Subcutaneous adipose tissue (tissue), 4 donors: ENCODE measurements around the gene FAM131B. TPM values are rescaled to one million over a fixed set of nuclear protein-coding genes. Genes with fewer than 3 reads are reported as not detected.

Source experiments
- total RNA-seq, 4 donors: library from RNA; depleted of rRNA; stranded (reverse); fragments of >200 nt; gene quantifications; one replicate each; pipeline ENCODE4 v1.1.0, GENCODE V29; 2016
- TF ChIP-seq, protein P1 (sequence below): fragments of 450-650 bp; IDR thresholded peaks from one replicate; pipeline ENCODE4 v1.5.1; 2016; ENCODE audit warnings: low read depth, mild to moderate bottlenecking, control low read depth, antibody characterized with exemption, moderate library complexity

Gene FAM131B
- total RNA-seq, 4 donors from 2014 or later: 0.19 to 2.4 (median 0.22) TPM; not detected in 1

DNA sequence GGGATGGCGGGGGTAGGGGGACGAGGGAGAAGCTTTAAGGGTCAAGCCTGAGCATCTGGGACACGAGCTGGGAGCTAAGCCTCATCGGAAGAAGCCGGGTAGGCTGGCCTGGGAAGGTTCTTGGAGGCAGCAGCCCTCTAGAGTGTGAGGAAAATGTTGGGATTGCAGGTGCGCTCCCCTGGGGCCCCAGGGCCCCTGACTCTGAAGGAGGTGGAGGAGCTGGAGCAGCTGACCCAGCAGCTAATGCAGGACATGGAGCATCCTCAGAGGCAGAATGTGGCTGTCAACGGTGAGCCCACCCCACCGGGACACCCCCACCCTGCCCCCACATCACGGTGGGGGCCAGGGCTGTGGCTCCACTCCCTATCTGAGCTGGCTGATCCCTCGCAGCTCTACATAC is 25.5 kb upstream of the FAM131B start:
- TF ChIP-seq, protein P1, sequence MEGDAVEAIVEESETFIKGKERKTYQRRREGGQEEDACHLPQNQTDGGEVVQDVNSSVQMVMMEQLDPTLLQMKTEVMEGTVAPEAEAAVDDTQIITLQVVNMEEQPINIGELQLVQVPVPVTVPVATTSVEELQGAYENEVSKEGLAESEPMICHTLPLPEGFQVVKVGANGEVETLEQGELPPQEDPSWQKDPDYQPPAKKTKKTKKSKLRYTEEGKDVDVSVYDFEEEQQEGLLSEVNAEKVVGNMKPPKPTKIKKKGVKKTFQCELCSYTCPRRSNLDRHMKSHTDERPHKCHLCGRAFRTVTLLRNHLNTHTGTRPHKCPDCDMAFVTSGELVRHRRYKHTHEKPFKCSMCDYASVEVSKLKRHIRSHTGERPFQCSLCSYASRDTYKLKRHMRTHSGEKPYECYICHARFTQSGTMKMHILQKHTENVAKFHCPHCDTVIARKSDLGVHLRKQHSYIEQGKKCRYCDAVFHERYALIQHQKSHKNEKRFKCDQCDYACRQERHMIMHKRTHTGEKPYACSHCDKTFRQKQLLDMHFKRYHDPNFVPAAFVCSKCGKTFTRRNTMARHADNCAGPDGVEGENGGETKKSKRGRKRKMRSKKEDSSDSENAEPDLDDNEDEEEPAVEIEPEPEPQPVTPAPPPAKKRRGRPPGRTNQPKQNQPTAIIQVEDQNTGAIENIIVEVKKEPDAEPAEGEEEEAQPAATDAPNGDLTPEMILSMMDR: no peak

DNA sequence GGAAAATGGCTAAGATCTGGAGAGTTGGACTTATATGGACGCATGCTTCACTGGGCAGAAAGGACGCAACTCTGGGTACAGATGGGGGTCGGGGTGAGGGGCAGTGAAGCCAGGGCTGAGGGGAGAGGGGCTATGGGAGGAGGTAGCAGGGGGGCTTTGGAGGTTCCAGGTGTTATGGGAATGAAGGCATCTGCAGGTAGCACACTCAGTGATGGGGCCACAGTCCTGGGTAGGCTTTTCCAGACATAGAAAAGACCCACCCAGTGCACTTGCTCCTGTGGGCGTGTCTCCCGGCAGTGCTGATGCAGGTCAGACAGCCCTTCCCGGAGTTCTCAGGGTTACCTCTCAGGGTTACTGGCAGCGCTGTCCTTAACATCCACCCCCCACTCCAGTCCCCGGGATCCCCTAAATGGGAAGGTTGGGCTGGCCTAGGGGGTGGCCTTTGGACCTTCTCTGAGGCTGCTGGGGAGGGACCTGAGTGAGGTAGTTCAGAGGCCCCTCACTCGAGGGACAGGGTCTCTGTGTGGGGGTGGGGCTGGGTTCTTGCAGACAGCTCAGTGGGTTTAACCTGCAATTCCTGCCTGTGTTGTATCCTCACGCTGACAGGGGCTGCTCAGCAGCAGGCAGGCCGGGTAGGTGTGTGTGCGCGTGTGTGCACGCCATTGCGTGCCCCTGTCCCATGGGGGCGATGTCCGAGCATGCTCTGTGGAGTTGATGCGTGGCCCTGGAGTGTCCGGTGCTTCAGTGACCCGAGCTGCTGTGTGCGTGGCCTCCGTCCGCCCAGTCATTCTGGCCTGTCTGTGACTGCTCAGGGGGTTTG is 24.9 kb upstream of the FAM131B start:
- TF ChIP-seq, protein P1: no peak

DNA sequence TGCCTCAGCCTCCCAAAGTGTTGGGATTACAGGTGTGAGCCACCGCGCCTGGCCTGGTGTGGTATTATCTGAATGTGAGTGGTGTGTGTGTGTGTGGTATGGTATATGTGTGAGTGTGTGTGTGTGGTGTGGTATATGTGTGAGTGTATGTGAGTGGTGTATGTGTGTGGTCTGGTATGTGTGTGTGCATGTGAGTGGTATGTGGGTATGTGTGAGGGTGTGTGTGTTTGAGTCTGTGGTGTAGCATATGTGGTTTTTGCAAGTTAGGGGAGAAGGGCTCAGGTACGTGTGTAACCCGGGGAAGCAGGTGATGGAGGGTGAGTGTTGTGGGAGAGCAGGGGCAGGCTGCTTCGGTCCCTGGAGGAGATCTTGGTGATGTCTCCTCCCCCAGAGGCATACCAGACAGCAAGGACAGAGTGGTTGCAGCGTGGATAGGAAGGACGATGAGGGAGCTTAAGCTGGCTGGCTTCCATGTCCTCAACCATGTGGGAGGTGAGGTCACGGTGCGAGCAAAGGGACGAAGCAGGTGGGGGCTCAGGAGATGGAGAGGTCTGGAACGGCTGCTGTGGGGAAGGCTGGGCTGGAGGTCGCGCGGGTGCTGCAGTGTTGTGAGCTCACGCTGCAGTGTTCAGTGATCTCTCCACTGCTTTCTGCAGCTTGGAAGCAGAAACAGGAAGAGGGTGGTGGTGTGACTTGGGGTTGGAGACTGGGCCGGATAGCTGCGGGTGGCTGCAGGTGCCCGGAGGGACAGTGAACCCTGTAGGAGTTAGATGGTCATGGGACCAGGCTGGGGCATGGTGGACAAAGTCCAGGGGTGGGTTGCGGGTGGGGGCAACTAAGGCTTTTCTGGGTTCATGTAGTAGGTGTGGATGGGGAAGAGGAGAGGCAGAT is 23.6 kb upstream of the FAM131B start:
- TF ChIP-seq, protein P1: no peak

DNA sequence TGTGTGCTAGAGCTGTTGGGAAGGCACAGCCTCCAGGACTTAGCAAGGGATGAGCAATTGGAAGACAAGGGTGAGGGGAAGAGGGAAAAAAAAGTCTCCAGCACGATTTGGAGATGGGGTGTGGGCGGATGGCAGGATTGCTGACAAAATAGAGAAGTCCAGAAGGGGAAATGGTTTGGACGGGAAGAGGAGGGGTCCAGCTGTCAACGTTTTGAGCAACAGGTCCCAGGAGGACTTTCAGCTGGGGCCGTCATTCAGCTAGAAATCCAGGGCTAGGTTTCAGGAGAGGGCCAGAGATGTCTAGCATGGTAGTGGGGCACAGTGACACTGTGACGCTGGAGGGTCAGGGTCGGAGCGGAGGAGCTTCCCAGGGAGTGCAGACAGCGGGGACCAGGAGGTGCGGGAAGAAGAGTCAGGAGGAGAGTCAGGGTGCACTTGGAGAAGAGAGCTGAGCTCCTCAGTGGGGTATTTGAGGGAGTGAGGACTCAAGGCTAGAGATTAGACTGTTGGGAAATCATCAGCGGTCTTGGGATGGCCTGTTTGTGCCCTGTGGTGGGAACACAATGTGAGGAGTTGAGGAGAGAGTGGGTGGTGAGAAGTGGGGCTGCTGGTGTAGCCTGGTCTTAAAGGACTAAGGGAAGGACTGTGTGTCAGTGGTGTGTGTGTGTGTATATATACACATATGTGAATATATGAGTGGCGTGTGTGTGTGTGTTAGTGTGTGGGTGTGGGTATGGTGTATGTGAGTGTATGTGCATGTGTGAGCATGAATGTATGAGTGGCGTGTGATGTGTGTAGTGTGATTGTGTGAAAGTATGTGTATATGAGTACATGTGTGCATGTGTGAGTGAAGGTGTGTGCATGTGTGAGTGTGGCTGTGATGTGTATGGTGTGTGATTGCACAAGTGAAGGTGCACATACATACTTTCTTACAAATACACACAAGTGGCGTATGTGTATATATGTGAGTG is 22.4 kb upstream of the FAM131B start:
- TF ChIP-seq, protein P1: no peak

DNA sequence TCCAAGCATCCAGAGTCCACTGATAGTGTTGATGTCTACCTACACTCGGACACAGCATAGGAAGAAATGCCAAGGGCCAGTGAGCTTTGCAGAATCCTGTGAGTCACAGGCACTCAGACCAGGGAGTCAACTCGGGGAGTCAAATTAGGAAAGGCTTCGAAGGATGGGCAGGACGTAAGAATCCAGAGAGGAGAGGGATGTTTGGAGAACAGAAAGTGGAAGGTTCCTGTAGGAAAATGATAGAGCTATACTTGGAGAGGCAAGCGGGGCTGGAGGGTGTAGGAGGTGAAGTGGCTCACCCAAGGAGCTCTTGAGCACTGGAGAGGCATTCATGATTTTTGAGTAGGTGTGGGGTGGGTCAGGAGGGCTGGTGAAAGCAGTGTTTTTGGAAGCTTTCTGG is 21.6 kb upstream of the FAM131B start:
- TF ChIP-seq, protein P1: no peak

DNA sequence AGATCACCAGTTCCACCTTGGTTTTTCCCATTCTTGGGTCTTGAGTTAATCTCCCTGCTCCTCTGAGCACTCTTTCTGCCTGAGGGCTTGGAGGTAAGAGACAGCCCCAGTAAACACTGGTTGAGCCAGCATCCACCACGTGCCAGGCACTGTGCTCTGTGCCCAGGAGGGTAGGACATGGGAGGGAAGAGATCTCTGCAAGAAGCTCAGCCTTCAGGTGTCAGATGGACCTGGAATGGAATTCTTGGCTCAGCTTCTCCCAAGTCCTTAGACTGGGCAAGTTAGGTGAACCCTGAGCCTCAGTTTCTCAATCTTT is 21.1 kb upstream of the FAM131B start:
- TF ChIP-seq, protein P1: no peak
